Measurements from ENCODE around the gene CTNND2.

DNA sequence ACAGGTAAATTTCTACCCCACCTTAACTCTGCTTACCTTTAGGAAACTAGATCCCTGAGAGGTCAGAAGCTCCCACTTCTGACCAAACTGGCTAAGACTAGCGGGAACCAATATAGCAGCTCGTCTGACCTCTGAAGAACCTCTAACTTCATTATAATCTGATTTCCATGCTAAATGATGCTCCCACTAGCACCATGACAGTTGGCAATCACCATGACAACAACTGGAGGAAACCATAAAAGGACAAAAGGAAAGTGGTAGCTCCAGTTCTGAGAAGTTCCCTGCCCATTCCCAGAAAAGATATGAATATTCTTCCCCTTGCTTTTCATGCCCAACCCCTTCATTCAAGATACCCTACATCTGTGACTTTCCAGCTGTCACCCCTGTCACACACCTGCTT, 483.3 kb downstream of the CTNND2 start:
- TF ChIP-seq, protein P1, sequence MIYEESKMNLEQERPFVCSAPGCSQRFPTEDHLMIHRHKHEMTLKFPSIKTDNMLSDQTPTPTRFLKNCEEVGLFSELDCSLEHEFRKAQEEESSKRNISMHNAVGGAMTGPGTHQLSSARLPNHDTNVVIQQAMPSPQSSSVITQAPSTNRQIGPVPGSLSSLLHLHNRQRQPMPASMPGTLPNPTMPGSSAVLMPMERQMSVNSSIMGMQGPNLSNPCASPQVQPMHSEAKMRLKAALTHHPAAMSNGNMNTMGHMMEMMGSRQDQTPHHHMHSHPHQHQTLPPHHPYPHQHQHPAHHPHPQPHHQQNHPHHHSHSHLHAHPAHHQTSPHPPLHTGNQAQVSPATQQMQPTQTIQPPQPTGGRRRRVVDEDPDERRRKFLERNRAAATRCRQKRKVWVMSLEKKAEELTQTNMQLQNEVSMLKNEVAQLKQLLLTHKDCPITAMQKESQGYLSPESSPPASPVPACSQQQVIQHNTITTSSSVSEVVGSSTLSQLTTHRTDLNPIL (CRISPR knock-in tag; IDR thresholded peaks at IDR 0.05): no peak
- TF ChIP-seq POLR2A (conservative IDR thresholded peaks at IDR 0.05) (no peak), EP300 (IDR thresholded peaks at IDR 0.05; ENCODE audit: low read length) (no peak), ZNF24 (IDR thresholded peaks at IDR 0.05) (no peak), JUN (IDR thresholded peaks at IDR 0.05; ENCODE audit: borderline replicate concordance, low read depth, low read length) (no peak), JUN (CRISPR knock-in tag; IDR thresholded peaks at IDR 0.05; ENCODE audit: borderline replicate concordance) (no peak), ZKSCAN1 (IDR thresholded peaks at IDR 0.05; ENCODE audit: low read depth, low read length) (no peak), RAD21 (CRISPR knock-in tag; conservative IDR thresholded peaks at IDR 0.05 in 1 of 2, IDR thresholded peaks at IDR 0.05 in 1 of 2) (no peak), FOXK2 (conservative IDR thresholded peaks at IDR 0.05 in 1 of 2, IDR thresholded peaks at IDR 0.05 in 1 of 2; ENCODE audit: low read depth in 2 of 2) (no peak)
- TF ChIP-seq, protein P2, sequence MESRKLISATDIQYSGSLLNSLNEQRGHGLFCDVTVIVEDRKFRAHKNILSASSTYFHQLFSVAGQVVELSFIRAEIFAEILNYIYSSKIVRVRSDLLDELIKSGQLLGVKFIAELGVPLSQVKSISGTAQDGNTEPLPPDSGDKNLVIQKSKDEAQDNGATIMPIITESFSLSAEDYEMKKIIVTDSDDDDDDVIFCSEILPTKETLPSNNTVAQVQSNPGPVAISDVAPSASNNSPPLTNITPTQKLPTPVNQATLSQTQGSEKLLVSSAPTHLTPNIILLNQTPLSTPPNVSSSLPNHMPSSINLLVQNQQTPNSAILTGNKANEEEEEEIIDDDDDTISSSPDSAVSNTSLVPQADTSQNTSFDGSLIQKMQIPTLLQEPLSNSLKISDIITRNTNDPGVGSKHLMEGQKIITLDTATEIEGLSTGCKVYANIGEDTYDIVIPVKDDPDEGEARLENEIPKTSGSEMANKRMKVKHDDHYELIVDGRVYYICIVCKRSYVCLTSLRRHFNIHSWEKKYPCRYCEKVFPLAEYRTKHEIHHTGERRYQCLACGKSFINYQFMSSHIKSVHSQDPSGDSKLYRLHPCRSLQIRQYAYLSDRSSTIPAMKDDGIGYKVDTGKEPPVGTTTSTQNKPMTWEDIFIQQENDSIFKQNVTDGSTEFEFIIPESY (CRISPR knock-in tag; IDR thresholded peaks at IDR 0.05): no peak
- TF ChIP-seq, protein P3, sequence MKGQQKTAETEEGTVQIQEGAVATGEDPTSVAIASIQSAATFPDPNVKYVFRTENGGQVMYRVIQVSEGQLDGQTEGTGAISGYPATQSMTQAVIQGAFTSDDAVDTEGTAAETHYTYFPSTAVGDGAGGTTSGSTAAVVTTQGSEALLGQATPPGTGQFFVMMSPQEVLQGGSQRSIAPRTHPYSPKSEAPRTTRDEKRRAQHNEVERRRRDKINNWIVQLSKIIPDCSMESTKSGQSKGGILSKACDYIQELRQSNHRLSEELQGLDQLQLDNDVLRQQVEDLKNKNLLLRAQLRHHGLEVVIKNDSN (CRISPR knock-in tag; IDR thresholded peaks at IDR 0.05): no peak
- TF ChIP-seq, protein P4, sequence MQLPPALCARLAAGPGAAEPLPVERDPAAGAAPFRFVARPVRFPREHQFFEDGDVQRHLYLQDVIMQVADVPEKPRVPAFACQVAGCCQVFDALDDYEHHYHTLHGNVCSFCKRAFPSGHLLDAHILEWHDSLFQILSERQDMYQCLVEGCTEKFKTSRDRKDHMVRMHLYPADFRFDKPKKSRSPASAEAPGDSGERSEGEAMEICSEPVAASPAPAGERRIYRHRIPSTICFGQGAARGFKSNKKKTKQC (CRISPR knock-in tag; IDR thresholded peaks at IDR 0.05): no peak

All from K562 (cell line).